Smooth muscle cell (in vitro differentiated cells): ENCODE data around the gene PI4KA. TPM values are rescaled to one million over a fixed set of nuclear protein-coding genes. Genes with fewer than 3 reads are reported as not detected.
A peak's percentile ranks its signal among the peaks of the same experiment; 100 is the strongest.

Source experiments
- DNase-seq: peaks from one replicate; lab custom pipeline; 2025; ENCODE audit not compliant: unreplicated experiment; lab: John Stamatoyannopoulos, UW
- H2AFZ ChIP-seq: fragments of 200-600 bp; sonication (generic); 2 replicates; pipeline ENCODE4 v1.6.0; 2016; ENCODE audit warnings: antibody characterized with exemption, low read depth, mild to moderate bottlenecking
- H3F3A ChIP-seq: fragments of 200-600 bp; sonication (generic); 2 replicates; pipeline ENCODE4 v1.6.0; 2017; ENCODE audit warnings: antibody characterized with exemption, low read depth
- H3K27ac ChIP-seq: fragments of 200-600 bp; sonication (generic); 2 replicates; pipeline ENCODE4 v1.5.1; 2016; ENCODE audit warnings: low read depth, mild to moderate bottlenecking
- H3K27me3 ChIP-seq: fragments of 200-600 bp; sonication (generic); 2 replicates; pipeline ENCODE4 v1.6.1; 2016; ENCODE audit warnings: low read depth, mild to moderate bottlenecking
- H3K36me3 ChIP-seq: fragments of 200-600 bp; sonication (generic); 2 replicates; pipeline ENCODE4 v1.5.1; 2016; ENCODE audit warnings: low read depth
- H3K4me1 ChIP-seq: fragments of 200-600 bp; sonication (generic); 2 replicates; pipeline ENCODE4 v1.5.1; 2016; ENCODE audit warnings: low read depth
- H3K4me2 ChIP-seq: fragments of 200-600 bp; sonication (generic); 2 replicates; pipeline ENCODE4 v1.6.0; 2016; ENCODE audit warnings: mild to moderate bottlenecking
- H3K4me3 ChIP-seq: fragments of 200-600 bp; sonication (generic); 2 replicates; pipeline ENCODE4 v1.5.1; 2016; ENCODE audit warnings: mild to moderate bottlenecking
- H3K79me2 ChIP-seq: fragments of 200-600 bp; sonication (generic); 2 replicates; pipeline ENCODE4 v1.6.0; 2016; ENCODE audit warnings: low read depth, mild to moderate bottlenecking
- H3K9ac ChIP-seq: fragments of 200-600 bp; sonication (generic); 2 replicates; pipeline ENCODE4 v1.6.0; 2016; ENCODE audit warnings: low read depth
- H3K9me3 ChIP-seq: fragments of 200-600 bp; sonication (generic); replicated peaks from 2 replicates; pipeline ENCODE4 v1.5.1; 2016; ENCODE audit warnings: low read depth
- H4K20me1 ChIP-seq: fragments of 200-600 bp; sonication (generic); 2 replicates; pipeline ENCODE4 v1.6.0; 2016; ENCODE audit warnings: low read depth
- WGBS: methylation state at CpG from one replicate; pipeline ENCODE4 v1.1.7; 2016; ENCODE audit warnings: low lambda C conversion rate; 5-methylcytosine and 5-hydroxymethylcytosine counted together
- polyA plus RNA-seq: library from polyadenylated mRNA; unstranded; fragments of >200 nt; fragmentation: Nextera tagmentation; extraction: Ambion mirVana; gene quantifications from 2 replicates; pipeline ENCODE4 v1.2.1, GENCODE V29; 2016
- total RNA-seq: library from RNA; depleted of rRNA; stranded (reverse); fragments of >200 nt; gene quantifications from 2 replicates; pipeline ENCODE4 v1.2.3, GENCODE V29; 2014
- TF ChIP-seq, protein P1 (sequence below): fragments of 200-600 bp; sonication (generic); IDR thresholded peaks from 2 replicates; pipeline ENCODE4 v1.5.1; 2017; ENCODE audit warnings: borderline replicate concordance, mild to moderate bottlenecking, antibody characterized with exemption; ENCODE audit not compliant: insufficient read depth, poor library complexity, severe bottlenecking

The PI4KA gene
- total and polyA plus RNA-seq, 2 experiments from 2014 or later: 23.5 to 33.2 TPM

DNA sequence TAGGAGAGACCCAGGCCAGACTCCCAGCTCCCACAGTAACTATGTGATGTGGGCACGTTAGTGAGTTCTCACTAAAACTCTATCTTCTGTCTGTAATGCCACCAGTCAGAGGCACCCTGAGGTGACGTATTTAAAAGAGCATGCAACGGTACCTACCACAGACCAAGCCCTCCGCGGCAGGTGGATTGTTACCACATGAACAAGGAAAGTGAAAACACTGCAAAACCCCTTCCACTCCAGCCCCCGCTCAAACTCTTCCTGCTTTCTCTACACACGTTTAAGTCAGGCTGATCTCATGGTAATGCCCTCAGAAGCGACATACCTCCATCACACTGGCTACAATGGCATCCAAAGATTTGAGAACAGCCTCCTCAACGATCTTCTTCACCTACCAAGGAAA lies 48.0 kb downstream of the PI4KA start:
- no peaks in the 10 kb centered on the region for H3K27me3 ChIP-seq
- no peak overlapping the region for H3K9ac ChIP-seq
- H3K36me3 ChIP-seq: peaks cover 3% of the 10 kb centered on the region
- H3K79me2 ChIP-seq: no peaks in the 10 kb centered on the region
- no peak for DNase-seq
- H3K4me1 ChIP-seq: no peaks in the 10 kb centered on the region
- WGBS: 97% methylated on average over 9 of the region's 9 CpGs
- TF ChIP-seq, protein P1, sequence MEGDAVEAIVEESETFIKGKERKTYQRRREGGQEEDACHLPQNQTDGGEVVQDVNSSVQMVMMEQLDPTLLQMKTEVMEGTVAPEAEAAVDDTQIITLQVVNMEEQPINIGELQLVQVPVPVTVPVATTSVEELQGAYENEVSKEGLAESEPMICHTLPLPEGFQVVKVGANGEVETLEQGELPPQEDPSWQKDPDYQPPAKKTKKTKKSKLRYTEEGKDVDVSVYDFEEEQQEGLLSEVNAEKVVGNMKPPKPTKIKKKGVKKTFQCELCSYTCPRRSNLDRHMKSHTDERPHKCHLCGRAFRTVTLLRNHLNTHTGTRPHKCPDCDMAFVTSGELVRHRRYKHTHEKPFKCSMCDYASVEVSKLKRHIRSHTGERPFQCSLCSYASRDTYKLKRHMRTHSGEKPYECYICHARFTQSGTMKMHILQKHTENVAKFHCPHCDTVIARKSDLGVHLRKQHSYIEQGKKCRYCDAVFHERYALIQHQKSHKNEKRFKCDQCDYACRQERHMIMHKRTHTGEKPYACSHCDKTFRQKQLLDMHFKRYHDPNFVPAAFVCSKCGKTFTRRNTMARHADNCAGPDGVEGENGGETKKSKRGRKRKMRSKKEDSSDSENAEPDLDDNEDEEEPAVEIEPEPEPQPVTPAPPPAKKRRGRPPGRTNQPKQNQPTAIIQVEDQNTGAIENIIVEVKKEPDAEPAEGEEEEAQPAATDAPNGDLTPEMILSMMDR: no peak
- H3F3A ChIP-seq: no peaks in the 10 kb centered on the region
- no peak overlapping the region for H3K4me2 ChIP-seq
- no peak overlapping the region for H3K4me3 ChIP-seq
- H3K9me3 ChIP-seq: no peaks in the 10 kb centered on the region
- H3K27ac ChIP-seq: no peak overlapping the region
- no peaks in the 10 kb centered on the region for H4K20me1 ChIP-seq
- no peak overlapping the region for H2AFZ ChIP-seq

DNA sequence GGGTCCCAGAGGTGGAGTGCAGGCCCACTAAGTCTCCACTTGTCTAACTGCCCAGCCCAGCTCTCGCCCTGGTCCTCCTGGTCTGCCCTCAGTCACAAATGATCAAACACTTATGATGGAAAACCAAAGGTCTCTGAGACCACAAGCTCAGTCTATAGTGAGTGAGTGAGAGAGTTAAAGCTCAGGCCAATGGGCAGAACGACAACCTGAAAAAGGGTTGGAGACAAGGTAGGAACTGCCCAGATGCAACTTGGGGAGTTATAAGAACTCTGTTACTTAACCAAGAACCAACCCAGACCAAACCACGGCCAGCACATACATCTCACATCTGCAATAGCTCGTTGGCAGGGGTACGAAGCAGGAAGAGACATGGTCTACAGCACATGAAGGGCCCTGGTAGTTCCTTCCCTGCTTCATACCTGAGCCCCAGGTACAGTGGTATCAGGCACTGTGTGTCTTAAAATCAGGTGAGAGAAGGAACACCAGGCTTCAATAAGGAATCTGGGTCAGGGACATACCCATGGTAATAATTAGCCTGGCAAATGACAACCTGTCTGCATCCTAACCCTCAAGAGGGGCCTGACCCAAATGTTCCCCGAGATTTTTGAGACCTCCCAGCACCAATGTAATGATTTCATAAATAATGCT lies 48.9 kb downstream of the PI4KA start:
- Histone ChIP-seq H3K9ac (no peak overlapping the region), H2AFZ (no peak overlapping the region), H3K4me3 (no peak overlapping the region), H4K20me1 (no peaks in the 10 kb centered on the region), H3K27me3 (no peaks in the 10 kb centered on the region), H3K4me1 (no peaks in the 10 kb centered on the region), H3K27ac (no peak overlapping the region), H3F3A (no peaks in the 10 kb centered on the region), H3K4me2 (no peak overlapping the region), H3K79me2 (no peaks in the 10 kb centered on the region), H3K9me3 (no peaks in the 10 kb centered on the region), H3K36me3 (peaks cover 3% of the 10 kb centered on the region)
- 98% methylated on average over 6 of the region's 6 CpGs for WGBS
- TF ChIP-seq, protein P1: no peak
- no peak for DNase-seq

- Histone ChIP-seq H2AFZ (no peak overlapping the region), H3K4me3 (no peak overlapping the region), H3K4me2 (no peak overlapping the region), H3K79me2 (no peaks in the 10 kb centered on the region), H3K27ac (no peak overlapping the region), H4K20me1 (no peaks in the 10 kb centered on the region), H3K27me3 (no peaks in the 10 kb centered on the region), H3K9me3 (no peaks in the 10 kb centered on the region), H3K4me1 (no peaks in the 10 kb centered on the region), H3K36me3 (peaks cover 3% of the 10 kb centered on the region), H3F3A (no peaks in the 10 kb centered on the region), H3K9ac (no peak overlapping the region)
- DNase-seq: no peak
- 91% methylated on average over 4 of the region's 4 CpGs for WGBS
- TF ChIP-seq, protein P1: no peak
Observed at GRCh38 chr22:20808844-20809243, 49.8 kb downstream of the PI4KA start.

GRCh38 chr22:20807315-20807752 lies 51.3 kb downstream of the PI4KA start:
- 43% methylated on average over 4 of the region's 4 CpGs for WGBS
- Histone ChIP-seq H3K4me3 (no peak overlapping the region), H3K4me1 (no peaks in the 10 kb centered on the region), H2AFZ (no peak overlapping the region), H3K27me3 (no peaks in the 10 kb centered on the region), H3K9ac (no peak overlapping the region), H3F3A (no peaks in the 10 kb centered on the region), H3K79me2 (no peaks in the 10 kb centered on the region), H4K20me1 (no peaks in the 10 kb centered on the region), H3K4me2 (no peak overlapping the region), H3K27ac (peak overlapping the region; percentile 46), H3K36me3 (no peaks in the 10 kb centered on the region), H3K9me3 (no peaks in the 10 kb centered on the region)
- TF ChIP-seq, protein P1: no peak
- DNase-seq: no peak
